GM12891 (cell line): ENCODE results near the gene TMEM266.

Experiments used
- PAX5 ChIP-seq: IDR thresholded peaks from 2 replicates; pipeline ENCODE4 v1.6.1; 2011; ENCODE audit warnings: low read length, moderate library complexity, mild to moderate bottlenecking; ENCODE audit not compliant: insufficient read depth, severe bottlenecking
- POLR2A ChIP-seq: IDR thresholded peaks from 2 replicates; pipeline ENCODE4 v1.6.1; 2011; ENCODE audit warnings: low read depth, low read length, control low read depth
- POLR2AphosphoS5 ChIP-seq: IDR thresholded peaks from 2 replicates; pipeline ENCODE4 v1.6.1; 2011; ENCODE audit warnings: low read depth, low read length, control low read depth
- POU2F2 ChIP-seq: IDR thresholded peaks from 2 replicates; pipeline ENCODE4 v1.6.1; 2011; ENCODE audit warnings: low read depth, mild to moderate bottlenecking, control low read depth, low read length, moderate library complexity
- SPI1 ChIP-seq: IDR thresholded peaks from 2 replicates; pipeline ENCODE4 v1.6.1; 2011; ENCODE audit warnings: low read depth, low read length, control low read depth
- TAF1 ChIP-seq: IDR thresholded peaks from 2 replicates; pipeline ENCODE4 v1.6.1; 2011; ENCODE audit warnings: low read depth, low read length, control low read depth

- no peak for TF ChIP-seq POLR2AphosphoS5
- TF ChIP-seq TAF1: no peak
- no peak for TF ChIP-seq POLR2A
- no peak for TF ChIP-seq PAX5
- no peak for TF ChIP-seq POU2F2
- no peak for TF ChIP-seq SPI1
These were observed 149.7 kb downstream of the TMEM266 start for GRCh38 chr15:76209523-76209922.
